GM21381 (cell line): ENCODE data around the gene WSCD2.

Source experiments
- ATAC-seq: cut with Tn5 transposase; IDR thresholded peaks from one replicate; pipeline ENCODE4 v1.9.1; 2021; ENCODE audit warnings: mild to moderate bottlenecking, moderate library complexity; ENCODE audit not compliant: unreplicated experiment

Gene WSCD2

GRCh38 chr12:108106599-108106998 lies 22.5 kb upstream of the WSCD2 start:
- no peak for ATAC-seq

- ATAC-seq: no peak
Observed at GRCh38 chr12:108107293-108107692, 21.8 kb upstream of the WSCD2 start.

GRCh38 chr12:108109504-108109903 lies 19.6 kb upstream of the WSCD2 start:
- ATAC-seq: no peak

GRCh38 chr12:108109954-108110353 lies 19.1 kb upstream of the WSCD2 start:
- ATAC-seq: no peak

GRCh38 chr12:108110844-108111243 lies 18.2 kb upstream of the WSCD2 start:
- ATAC-seq: no peak

- ATAC-seq: no peak
Observed at GRCh38 chr12:108112832-108113556, 16.1 kb upstream of the WSCD2 start.

GRCh38 chr12:108115123-108116121 lies 13.7 kb upstream of the WSCD2 start:
- no peak for ATAC-seq

- no peak for ATAC-seq
Observed at GRCh38 chr12:108116254-108116653, 12.8 kb upstream of the WSCD2 start.

- no peak for ATAC-seq
Observed at GRCh38 chr12:108116699-108117098, 12.4 kb upstream of the WSCD2 start.

- no peak for ATAC-seq
Observed at GRCh38 chr12:108117163-108117849, 11.8 kb upstream of the WSCD2 start.

- ATAC-seq: no peak
Observed at GRCh38 chr12:108117902-108118301, 11.2 kb upstream of the WSCD2 start.

GRCh38 chr12:108119126-108119973 lies 9.7 kb upstream of the WSCD2 start:
- ATAC-seq: no peak

- no peak for ATAC-seq
Observed at GRCh38 chr12:108119974-108120862, 8.9 kb upstream of the WSCD2 start.

GRCh38 chr12:108120863-108121165 lies 8.3 kb upstream of the WSCD2 start:
- no peak for ATAC-seq

GRCh38 chr12:108121320-108121719 lies 7.8 kb upstream of the WSCD2 start:
- no peak for ATAC-seq

- no peak for ATAC-seq
Observed at GRCh38 chr12:108121728-108122471, 7.2 kb upstream of the WSCD2 start.

- ATAC-seq: no peak
Observed at GRCh38 chr12:108122644-108123043, 6.4 kb upstream of the WSCD2 start.

GRCh38 chr12:108123402-108123801 lies 5.7 kb upstream of the WSCD2 start:
- ATAC-seq: no peak

GRCh38 chr12:108125073-108125472 lies 4.0 kb upstream of the WSCD2 start:
- no peak for ATAC-seq
